Activated T-cell treated with anti-CD3 and anti-CD28 coated beads, Interleukin-2, amount 50 U/mL, for 24 hours (primary cell): Measurements from ENCODE around the gene NPHS1.
"Not testable (repeated sequence)": the region's sequence is repeated elsewhere in the genome, so short reads cannot be mapped to it uniquely, and the experiment has no call there.

Source experiments
- DNase-seq: peaks from one replicate; pipeline ENCODE4 v3.0.0-alpha.2; 2020
- H3K27ac Mint-ChIP-seq: 2 replicates; pipeline ENCODE4 v1.8.0; 2020; ENCODE audit warnings: mild to moderate bottlenecking, mixed read lengths
- H3K27me3 Mint-ChIP-seq: 2 replicates; pipeline ENCODE4 v1.8.0; 2020; ENCODE audit warnings: mixed read lengths
- H3K36me3 Mint-ChIP-seq: 2 replicates; pipeline ENCODE4 v1.8.0; 2020; ENCODE audit warnings: low read depth, mixed read lengths
- H3K4me1 Mint-ChIP-seq: 2 replicates; pipeline ENCODE4 v1.8.0; 2020; ENCODE audit warnings: low read depth, mixed read lengths
- H3K4me3 Mint-ChIP-seq: 2 replicates; pipeline ENCODE4 v1.8.0; 2020; ENCODE audit warnings: mild to moderate bottlenecking, moderate library complexity, mixed read lengths
- H3K9me3 Mint-ChIP-seq: 2 replicates; pipeline ENCODE4 v1.8.0; 2020; ENCODE audit warnings: mixed read lengths

The NPHS1 gene

GRCh38 chr19:35847911-35848310 lies 4.4 kb downstream of the NPHS1 start:
- peaks cover 22% of the 10 kb centered on the region for H3K4me1 Mint-ChIP-seq
- H3K9me3 Mint-ChIP-seq = no peaks in the 10 kb centered on the region
- DNase-seq = no peak
- no peak overlapping the region for H3K4me3 Mint-ChIP-seq
- H3K27me3 Mint-ChIP-seq = peaks cover 81% of the 10 kb centered on the region
- H3K36me3 Mint-ChIP-seq = no peaks in the 10 kb centered on the region
- no peak overlapping the region for H3K27ac Mint-ChIP-seq

- no peaks in the 10 kb centered on the region for H3K36me3 Mint-ChIP-seq
- H3K4me3 Mint-ChIP-seq = peak overlapping the region; percentile 3
- DNase-seq = no peak
- H3K4me1 Mint-ChIP-seq = peaks cover 21% of the 10 kb centered on the region
- H3K27me3 Mint-ChIP-seq = peaks cover 82% of the 10 kb centered on the region
- H3K27ac Mint-ChIP-seq = no peak overlapping the region
- H3K9me3 Mint-ChIP-seq = no peaks in the 10 kb centered on the region
These were observed 6.2 kb downstream of the NPHS1 start for GRCh38 chr19:35846038-35846668.

GRCh38 chr19:35845215-35846037 lies 6.9 kb downstream of the NPHS1 start:
- peaks cover 19% of the 10 kb centered on the region for H3K4me1 Mint-ChIP-seq
- H3K9me3 Mint-ChIP-seq = no peaks in the 10 kb centered on the region
- H3K27me3 Mint-ChIP-seq = peaks cover 75% of the 10 kb centered on the region
- no peak overlapping the region for H3K27ac Mint-ChIP-seq
- H3K4me3 Mint-ChIP-seq = peak overlapping the region; percentile 49
- no peaks in the 10 kb centered on the region for H3K36me3 Mint-ChIP-seq
- DNase-seq = no peak

GRCh38 chr19:35844482-35845214 lies 7.7 kb downstream of the NPHS1 start:
- no peak for DNase-seq
- Mint-ChIP-seq H3K27ac (no peak overlapping the region), H3K36me3 (no peaks in the 10 kb centered on the region), H3K27me3 (peaks cover 75% of the 10 kb centered on the region), H3K9me3 (no peaks in the 10 kb centered on the region), H3K4me3 (peak overlapping the region; percentile 49), H3K4me1 (peaks cover 19% of the 10 kb centered on the region)

- peaks cover 19% of the 10 kb centered on the region for H3K4me1 Mint-ChIP-seq
- no peak overlapping the region for H3K27ac Mint-ChIP-seq
- H3K4me3 Mint-ChIP-seq = no peak overlapping the region
- no peak for DNase-seq
- H3K36me3 Mint-ChIP-seq = no peaks in the 10 kb centered on the region
- H3K27me3 Mint-ChIP-seq = peaks cover 69% of the 10 kb centered on the region
- H3K9me3 Mint-ChIP-seq = peaks cover 3% of the 10 kb centered on the region
These were observed 8.4 kb downstream of the NPHS1 start for GRCh38 chr19:35843676-35844481.

GRCh38 chr19:35842666-35843272 lies 9.5 kb downstream of the NPHS1 start:
- Mint-ChIP-seq H3K4me1 (peaks cover 19% of the 10 kb centered on the region), H3K27me3 (peaks cover 58% of the 10 kb centered on the region), H3K4me3 (no peak overlapping the region), H3K36me3 (no peaks in the 10 kb centered on the region), H3K27ac (no peak overlapping the region), H3K9me3 (peaks cover 3% of the 10 kb centered on the region)
- DNase-seq = no peak

GRCh38 chr19:35841961-35842595 lies 10.2 kb downstream of the NPHS1 start:
- Mint-ChIP-seq H3K9me3 (peaks cover 3% of the 10 kb centered on the region), H3K27ac (no peak overlapping the region), H3K4me1 (peaks cover 19% of the 10 kb centered on the region), H3K27me3 (peaks cover 58% of the 10 kb centered on the region), H3K4me3 (no peak overlapping the region), H3K36me3 (no peaks in the 10 kb centered on the region)
- no peak for DNase-seq

GRCh38 chr19:35836096-35836495 lies 16.2 kb downstream of the NPHS1 start:
- not testable (repeated sequence) for H3K9me3 Mint-ChIP-seq, DNase-seq, H3K27ac Mint-ChIP-seq, H3K36me3 Mint-ChIP-seq, H3K4me1 Mint-ChIP-seq, H3K4me3 Mint-ChIP-seq
- H3K27me3 Mint-ChIP-seq = peaks cover 37% of the 10 kb centered on the region

- peaks cover 54% of the 10 kb centered on the region for H3K27me3 Mint-ChIP-seq
- no peaks in the 10 kb centered on the region for H3K36me3 Mint-ChIP-seq
- H3K27ac Mint-ChIP-seq = no peak overlapping the region
- peaks cover 2% of the 10 kb centered on the region for H3K9me3 Mint-ChIP-seq
- DNase-seq = no peak
- no peaks in the 10 kb centered on the region for H3K4me1 Mint-ChIP-seq
- H3K4me3 Mint-ChIP-seq = no peak overlapping the region
These were observed 18.3 kb downstream of the NPHS1 start for GRCh38 chr19:35833972-35834371.

GRCh38 chr19:35832054-35832453 lies 20.2 kb downstream of the NPHS1 start:
- DNase-seq = no peak
- H3K9me3 Mint-ChIP-seq = no peaks in the 10 kb centered on the region
- no peaks in the 10 kb centered on the region for H3K36me3 Mint-ChIP-seq
- H3K27me3 Mint-ChIP-seq = peaks cover 64% of the 10 kb centered on the region
- H3K27ac Mint-ChIP-seq = no peak overlapping the region
- H3K4me1 Mint-ChIP-seq = no peaks in the 10 kb centered on the region
- no peak overlapping the region for H3K4me3 Mint-ChIP-seq

- Mint-ChIP-seq H3K4me3 (no peak overlapping the region), H3K27me3 (peaks cover 61% of the 10 kb centered on the region), H3K36me3 (no peaks in the 10 kb centered on the region), H3K4me1 (no peaks in the 10 kb centered on the region), H3K27ac (no peak overlapping the region), H3K9me3 (no peaks in the 10 kb centered on the region)
- DNase-seq = no peak
These were observed 21.3 kb downstream of the NPHS1 start for GRCh38 chr19:35830986-35831385.

GRCh38 chr19:35828692-35829301 lies 23.5 kb downstream of the NPHS1 start:
- H3K27ac Mint-ChIP-seq = no peak overlapping the region
- no peaks in the 10 kb centered on the region for H3K9me3 Mint-ChIP-seq
- H3K36me3 Mint-ChIP-seq = no peaks in the 10 kb centered on the region
- H3K27me3 Mint-ChIP-seq = peaks cover 57% of the 10 kb centered on the region
- no peak overlapping the region for H3K4me3 Mint-ChIP-seq
- peak; percentile 59 for DNase-seq
- no peaks in the 10 kb centered on the region for H3K4me1 Mint-ChIP-seq

GRCh38 chr19:35824150-35824549 lies 28.2 kb downstream of the NPHS1 start:
- Mint-ChIP-seq H3K4me1 (peaks cover 3% of the 10 kb centered on the region), H3K27ac (no peak overlapping the region), H3K27me3 (peaks cover 40% of the 10 kb centered on the region), H3K36me3 (no peaks in the 10 kb centered on the region), H3K9me3 (no peaks in the 10 kb centered on the region), H3K4me3 (no peak overlapping the region)
- no peak for DNase-seq
